COLO829 (cell line): ENCODE measurements around the gene ARFGAP1.
"Not testable (repeated sequence)": the region's sequence is repeated elsewhere in the genome, so short reads cannot be mapped to it uniquely, and the experiment has no call there.

ENCODE experiments used
- DNase-seq: peaks from one replicate; pipeline ENCODE4 v3.0.0; 2012; ENCODE audit warnings: low spot score

The ARFGAP1 gene

DNA sequence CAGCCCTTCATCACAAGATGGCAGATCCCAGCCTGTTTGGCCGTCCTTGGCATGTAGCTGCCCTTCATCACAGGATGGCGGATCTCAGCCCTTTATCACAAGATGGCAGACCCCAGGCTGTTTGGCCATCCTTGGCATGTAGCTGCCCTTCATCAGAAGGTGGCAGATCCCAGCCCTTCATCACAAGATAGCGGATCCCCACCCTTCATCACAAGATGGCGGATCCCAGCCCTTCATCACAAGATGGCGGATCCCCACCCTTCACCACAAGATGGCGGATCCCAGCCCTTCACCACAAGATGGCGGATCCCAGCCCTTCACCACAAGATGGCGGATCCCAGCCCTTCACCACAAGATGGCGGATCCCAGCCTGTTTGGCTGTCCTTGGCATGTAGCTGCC, 62.4 kb downstream of the ARFGAP1 start:
- not testable (repeated sequence) for DNase-seq

DNA sequence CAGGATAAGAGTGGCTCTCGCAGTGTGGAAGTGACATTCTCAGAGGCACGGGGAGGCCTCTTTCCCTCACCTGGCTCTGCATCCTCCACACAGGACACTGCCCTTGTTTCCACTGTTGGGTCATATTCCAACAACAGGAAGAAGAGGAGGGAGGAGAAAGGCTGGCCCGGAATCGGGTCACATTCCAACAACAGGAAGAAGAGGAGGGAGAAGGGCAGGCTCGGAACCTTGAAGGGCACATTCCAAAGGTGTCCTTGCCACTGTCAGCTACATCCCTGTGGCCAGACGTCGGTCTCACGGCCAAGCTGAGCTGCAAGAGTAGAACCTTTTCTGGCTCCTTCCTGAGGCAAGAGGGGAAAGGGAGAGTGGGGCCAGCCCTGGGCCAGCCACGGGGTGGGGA, 63.1 kb downstream of the ARFGAP1 start:
- no peak for DNase-seq

GRCh38 chr20:63336232-63336752, 63.7 kb downstream of the ARFGAP1 start:
- DNase-seq, result no peak

DNA sequence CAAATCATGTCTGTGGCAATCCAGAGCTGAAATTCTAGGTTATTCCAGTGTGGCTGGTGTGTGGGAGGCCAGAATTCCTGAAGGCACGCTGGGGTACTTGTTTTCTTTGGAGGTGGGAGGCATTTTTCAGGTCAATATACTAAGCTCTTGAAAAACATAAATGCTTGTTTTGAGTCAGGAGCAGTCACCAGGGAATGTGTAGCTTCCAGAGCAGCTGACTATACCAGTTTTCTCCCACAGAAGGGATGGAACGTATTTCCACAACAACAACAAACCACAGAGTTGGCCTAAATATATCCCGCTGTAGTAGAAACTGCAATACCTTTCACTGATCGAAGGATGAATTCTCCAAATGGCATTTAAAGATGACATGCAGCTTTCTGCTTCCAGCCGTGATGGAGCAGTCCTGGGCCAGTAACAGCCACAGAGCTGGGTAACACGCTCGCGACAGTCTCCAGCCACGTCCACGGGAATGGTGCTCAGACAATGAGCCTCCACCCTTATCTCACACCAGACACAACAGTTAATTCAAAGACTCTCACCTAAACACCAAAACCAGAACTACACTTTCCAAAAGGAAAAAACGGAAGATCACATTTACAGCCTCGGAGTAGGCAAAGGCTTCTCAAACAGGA, 65.3 kb downstream of the ARFGAP1 start:
- DNase-seq, result no peak
